DND-41 (cell line): Measurements from ENCODE around the gene EXTL1.

ENCODE experiments used
- CTCF ChIP-seq: IDR thresholded peaks from 2 replicates; pipeline ENCODE4 v1.5.1; 2012; ENCODE audit warnings: borderline replicate concordance, low read length, moderate library complexity, mild to moderate bottlenecking; ENCODE audit not compliant: poor library complexity, severe bottlenecking; ENCODE audit errors: extremely low read depth
- EZH2 ChIP-seq: IDR thresholded peaks from 3 replicates; pipeline ENCODE4 v1.6.1; 2012; ENCODE audit warnings: borderline replicate concordance, low read depth, mild to moderate bottlenecking, moderate library complexity, low read length, inconsistent platforms; ENCODE audit not compliant: severe bottlenecking

- TF ChIP-seq CTCF (no peak), EZH2 (no peak)
Observed at GRCh38 chr1:26027716-26028489, 6.3 kb downstream of the EXTL1 start.
